HEK293T (cell line): ENCODE results near the gene AKR1C4.

Source experiments
- BHLHE40 ChIP-seq: fragments of 450-650 bp; IDR thresholded peaks from 2 replicates; pipeline ENCODE4 v1.6.1; 2016; ENCODE audit warnings: mild to moderate bottlenecking, moderate library complexity, borderline replicate concordance
- ELF4 ChIP-seq: fragments of 450-650 bp; IDR thresholded peaks from 2 replicates; pipeline ENCODE4 v1.6.1; 2017; ENCODE audit warnings: antibody characterized with exemption
- FOXK2 ChIP-seq: fragments of 450-650 bp; IDR thresholded peaks from 2 replicates; pipeline ENCODE4 v1.6.1; 2016; ENCODE audit warnings: mild to moderate bottlenecking
- FOXM1 ChIP-seq: fragments of 450-650 bp; IDR thresholded peaks from 2 replicates; pipeline ENCODE4 v1.6.1; 2017; ENCODE audit warnings: mild to moderate bottlenecking, borderline replicate concordance
- HDGF ChIP-seq: fragments of 450-650 bp; IDR thresholded peaks from 2 replicates; pipeline ENCODE4 v1.6.1; 2017; ENCODE audit warnings: antibody characterized with exemption, borderline replicate concordance
- SP1 ChIP-seq: fragments of 450-650 bp; IDR thresholded peaks from 2 replicates; pipeline ENCODE4 v1.6.1; 2017
- SUZ12 ChIP-seq: fragments of 450-650 bp; IDR thresholded peaks from 2 replicates; pipeline ENCODE4 v1.6.1; 2016; ENCODE audit warnings: mild to moderate bottlenecking
- TARDBP ChIP-seq: fragments of 450-650 bp; IDR thresholded peaks from 2 replicates; pipeline ENCODE4 v1.6.1; 2016
- ZNF384 ChIP-seq: fragments of 450-650 bp; IDR thresholded peaks from 2 replicates; pipeline ENCODE4 v1.6.1; 2016

GRCh38 chr10:5168897-5169420, 27.7 kb upstream of the AKR1C4 start:
- TF ChIP-seq BHLHE40 (no peak), TARDBP (no peak), ELF4 (no peak), SP1 (no peak), HDGF (no peak), FOXK2 (no peak), FOXM1 (no peak), ZNF384 (no peak), SUZ12 (no peak)
